Pulmonary artery endothelial cell (primary cell): ENCODE results near the gene CUEDC2. TPM values are rescaled to one million over a fixed set of nuclear protein-coding genes. Genes with fewer than 3 reads are reported as not detected.

ENCODE experiments used
- DNase-seq: peaks from one replicate; pipeline ENCODE4 v3.0.0-alpha.2; 2011; ENCODE audit warnings: low read depth, low spot score
- total RNA-seq: library from RNA; depleted of rRNA; stranded (reverse); fragments of >200 nt; gene quantifications from 2 replicates; pipeline ENCODE4 v1.2.3, GENCODE V29; 2014

The CUEDC2 gene
- 44.3 and 55.8 TPM in 2 replicates for total RNA-seq

- peak; percentile 84 for DNase-seq
Measured at GRCh38 chr10:102432162-102432950, at the start of gene CUEDC2. Gene CUEDC2, minus strand, starts transcription at chr10:102432574. Its CDS starts 7,386 bp downstream, at chr10:102425188.

- no peak for DNase-seq
Measured at GRCh38 chr10:102480396-102480795, 48.0 kb upstream of the CUEDC2 start.

GRCh38 chr10:102479651-102480050 lies 47.3 kb upstream of the CUEDC2 start:
- no peak for DNase-seq

GRCh38 chr10:102476466-102477141 lies 44.2 kb upstream of the CUEDC2 start:
- DNase-seq: no peak

- no peak for DNase-seq
Measured at GRCh38 chr10:102475451-102476040, 43.2 kb upstream of the CUEDC2 start.

GRCh38 chr10:102473445-102474331 lies 41.3 kb upstream of the CUEDC2 start:
- no peak for DNase-seq

- DNase-seq: no peak
Measured at GRCh38 chr10:102470579-102471546, 38.5 kb upstream of the CUEDC2 start.

- DNase-seq: no peak
Measured at GRCh38 chr10:102468683-102469082, 36.3 kb upstream of the CUEDC2 start.

GRCh38 chr10:102467971-102468438 lies 35.6 kb upstream of the CUEDC2 start:
- no peak for DNase-seq

GRCh38 chr10:102467318-102467717 lies 34.9 kb upstream of the CUEDC2 start:
- DNase-seq: no peak

- no peak for DNase-seq
Measured at GRCh38 chr10:102465466-102465865, 33.1 kb upstream of the CUEDC2 start.

- DNase-seq: no peak
Measured at GRCh38 chr10:102463983-102464382, 31.6 kb upstream of the CUEDC2 start.

- DNase-seq: no peak
Measured at GRCh38 chr10:102462512-102463054, 30.2 kb upstream of the CUEDC2 start.

GRCh38 chr10:102461187-102462054 lies 29.0 kb upstream of the CUEDC2 start:
- no peak for DNase-seq

- no peak for DNase-seq
Measured at GRCh38 chr10:102460836-102461186, 28.4 kb upstream of the CUEDC2 start.

GRCh38 chr10:102458656-102459055 lies 26.3 kb upstream of the CUEDC2 start:
- DNase-seq: no peak

GRCh38 chr10:102457591-102458150 lies 25.3 kb upstream of the CUEDC2 start:
- DNase-seq: no peak

- no peak for DNase-seq
Measured at GRCh38 chr10:102455893-102456471, 23.6 kb upstream of the CUEDC2 start.
